Hematopoietic multipotent progenitor cell treated with erythropoietin and hydrocortisone succinate and interleukin-3 and kit ligand, for 6 days (in vitro differentiated cells): ENCODE measurements around the gene MPPED2.

ENCODE experiments used
- DNase-seq: peaks from one replicate; pipeline ENCODE4 v3.0.0-alpha.2; 2015

Gene MPPED2

GRCh38 chr11:30481796-30482195, 104.4 kb downstream of the MPPED2 start:
- DNase-seq, result no peak

GRCh38 chr11:30481330-30481729, 104.8 kb downstream of the MPPED2 start:
- no peak for DNase-seq

DNA sequence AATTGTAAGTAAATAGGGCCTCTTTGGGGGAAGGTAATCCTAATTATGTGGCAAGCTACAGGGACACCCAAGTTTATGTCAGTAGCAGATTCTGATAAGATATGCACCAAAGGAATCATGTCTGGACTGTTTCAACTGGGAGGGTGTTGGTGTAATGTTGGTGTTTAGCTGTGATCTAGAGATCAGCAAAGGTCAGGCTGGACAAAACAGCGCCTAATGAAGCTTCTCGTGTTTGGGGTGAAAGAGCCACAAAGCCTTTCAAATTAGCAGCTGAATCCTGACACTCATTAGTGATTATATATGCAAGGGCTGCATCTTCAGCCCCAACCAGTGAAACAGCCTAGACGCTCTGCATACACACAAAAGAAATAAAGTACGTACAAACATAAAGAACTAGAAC, 106.3 kb downstream of the MPPED2 start:
- no peak for DNase-seq

DNA sequence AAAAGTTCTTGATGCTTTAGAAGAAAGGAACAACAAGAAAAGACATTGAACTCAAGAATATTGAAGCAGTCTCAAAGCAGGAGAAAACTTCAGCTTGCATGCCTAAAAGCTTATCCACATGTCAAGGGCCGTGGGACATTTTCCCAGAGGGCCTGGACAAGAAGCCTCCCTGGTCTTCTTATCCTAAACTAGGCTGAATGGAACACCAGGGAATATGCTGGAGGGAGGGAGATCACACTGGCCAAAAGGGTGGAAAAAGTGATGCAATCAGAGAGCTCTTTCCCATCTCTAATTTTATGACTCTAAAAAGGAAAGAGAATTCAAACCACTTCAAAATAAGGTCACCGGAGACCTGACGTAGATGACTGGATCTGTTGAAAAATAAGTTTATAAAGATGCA, 107.2 kb downstream of the MPPED2 start:
- no peak for DNase-seq

- DNase-seq, result no peak
Observed at GRCh38 chr11:30477061-30477460, 109.1 kb downstream of the MPPED2 start.

GRCh38 chr11:30474151-30474954, 111.8 kb downstream of the MPPED2 start:
- no peak for DNase-seq

DNA sequence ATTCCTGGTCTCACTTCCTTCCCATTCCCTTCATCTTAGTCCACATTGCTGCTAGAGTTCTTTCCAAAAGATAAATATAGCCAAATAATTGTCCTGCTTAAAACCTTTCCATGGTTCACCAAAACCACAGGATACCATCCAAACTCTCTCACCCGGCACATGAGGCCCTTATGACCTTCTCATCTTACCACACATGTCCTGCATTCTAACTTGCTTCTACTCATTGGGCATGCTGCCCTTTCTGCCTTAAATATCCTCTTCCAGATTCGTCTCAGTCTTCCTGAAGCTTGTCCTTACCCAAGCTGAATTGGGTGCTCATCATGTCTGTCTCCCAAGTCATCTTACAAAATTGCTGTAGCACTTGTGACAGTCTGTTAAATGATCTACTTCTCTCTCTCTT, 114.9 kb downstream of the MPPED2 start:
- no peak for DNase-seq

DNA sequence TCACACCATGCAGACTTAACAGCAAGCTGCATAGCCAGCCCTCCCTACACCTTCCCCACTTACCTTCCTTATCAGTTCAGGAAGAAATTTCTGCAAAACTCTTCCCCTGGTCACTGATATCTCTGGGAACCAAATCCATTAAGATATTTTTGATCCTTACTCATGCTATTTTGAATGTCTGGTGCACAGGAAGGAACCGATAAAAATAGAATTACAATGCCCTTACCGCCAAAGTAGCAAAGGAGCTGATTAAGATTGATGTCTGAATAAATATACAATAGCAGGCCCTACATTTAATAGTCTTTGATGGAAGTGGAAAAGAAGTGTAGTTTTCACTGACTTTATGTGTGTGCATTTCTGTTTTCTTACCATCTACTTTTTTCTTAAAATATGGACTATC, 117.3 kb downstream of the MPPED2 start:
- no peak for DNase-seq

DNA sequence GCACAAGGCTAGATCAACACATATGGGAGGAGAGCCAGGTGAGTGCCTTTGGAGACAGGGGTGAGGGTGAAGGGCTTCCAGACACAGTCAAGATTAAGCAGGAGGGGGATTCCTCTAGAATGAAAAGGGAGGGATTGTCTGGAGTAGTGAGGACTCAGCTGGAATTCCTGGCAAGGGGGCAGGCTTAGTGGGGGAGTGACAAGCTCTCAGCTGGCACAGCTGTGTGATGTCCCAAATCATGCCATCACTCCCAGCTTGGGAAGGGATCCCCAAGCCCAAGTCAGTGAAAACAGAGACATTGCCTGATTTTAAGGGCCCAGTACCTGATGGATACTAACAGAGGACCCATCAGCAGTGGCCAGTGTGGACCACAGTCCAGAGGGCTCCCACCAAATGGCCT, 119.0 kb downstream of the MPPED2 start:
- no peak for DNase-seq

DNA sequence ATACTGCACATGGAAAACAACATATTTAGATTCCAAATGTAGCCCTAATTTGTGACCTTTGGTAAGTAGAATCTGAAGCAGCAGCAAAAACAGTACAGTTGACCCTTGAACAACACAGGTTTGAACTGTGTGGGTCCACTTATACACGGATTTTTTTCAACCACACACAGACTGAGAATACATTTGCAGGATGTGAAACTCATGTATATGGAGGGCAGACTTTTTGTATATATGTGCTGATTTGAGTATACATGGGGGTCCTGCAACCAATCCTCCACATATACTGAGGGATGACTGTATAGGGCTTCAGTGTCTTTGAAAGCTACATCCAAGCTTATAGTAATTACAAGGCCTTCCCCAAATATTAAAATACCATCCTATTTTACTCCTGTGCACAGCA, 120.5 kb downstream of the MPPED2 start:
- DNase-seq, result no peak

DNA sequence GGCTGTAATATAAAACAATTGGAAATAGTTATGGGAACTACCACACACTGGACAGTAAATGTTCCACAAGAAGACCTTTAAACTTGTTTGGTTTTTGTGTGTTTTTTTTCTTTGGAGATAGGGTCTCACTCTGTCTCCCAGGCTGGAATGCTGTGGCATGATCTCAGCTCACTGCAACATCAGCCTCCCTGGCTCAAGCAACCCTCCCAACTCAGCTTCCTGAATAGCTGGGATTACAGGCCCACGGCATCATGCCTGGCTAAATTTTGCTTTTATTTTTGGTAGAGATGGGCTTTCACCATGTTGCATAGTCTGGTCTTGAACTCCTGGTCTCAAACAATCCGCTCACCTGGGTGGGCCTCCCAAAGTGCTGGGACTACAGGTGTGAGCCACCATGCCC, 121.0 kb downstream of the MPPED2 start:
- DNase-seq, result no peak

GRCh38 chr11:30463266-30463665, 122.9 kb downstream of the MPPED2 start:
- no peak for DNase-seq

DNA sequence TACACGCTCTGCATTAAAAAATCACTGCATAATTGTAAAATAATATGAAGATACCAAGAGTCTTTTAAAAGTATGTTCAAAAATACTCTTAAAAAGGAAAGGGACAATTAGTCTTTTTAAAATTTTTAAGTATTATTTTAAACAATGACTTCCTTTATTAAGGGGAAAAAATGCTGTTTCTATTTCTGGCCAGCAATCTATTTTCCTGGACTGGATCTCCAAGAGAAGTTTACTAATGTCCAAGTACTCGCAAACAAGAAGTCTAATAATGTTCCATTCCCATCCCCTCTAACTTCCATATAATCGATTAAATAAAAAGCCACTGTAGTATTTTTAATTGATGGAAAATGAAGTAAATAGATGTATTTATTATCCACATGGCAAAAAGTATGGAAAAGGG, 123.7 kb downstream of the MPPED2 start:
- DNase-seq, result no peak

DNA sequence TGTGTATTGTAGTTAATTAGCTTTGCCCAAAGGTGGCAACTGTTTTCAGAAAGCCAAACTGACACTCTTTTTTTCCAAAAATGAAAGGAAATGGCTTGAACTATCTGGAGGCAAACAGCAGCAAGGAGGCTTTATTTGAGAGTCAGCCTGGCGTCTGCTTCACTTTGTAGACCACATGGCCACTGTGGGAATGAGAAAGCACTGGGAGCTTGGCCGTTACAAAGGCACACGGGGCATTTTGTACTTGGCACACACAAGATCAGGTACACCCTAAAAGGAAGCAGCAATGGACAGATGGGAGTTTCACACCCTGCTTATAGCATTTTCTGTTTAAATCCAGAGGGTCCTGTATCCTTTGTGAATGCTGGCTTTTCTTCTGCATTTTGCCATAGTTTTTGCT, 126.3 kb downstream of the MPPED2 start:
- DNase-seq, result no peak

DNA sequence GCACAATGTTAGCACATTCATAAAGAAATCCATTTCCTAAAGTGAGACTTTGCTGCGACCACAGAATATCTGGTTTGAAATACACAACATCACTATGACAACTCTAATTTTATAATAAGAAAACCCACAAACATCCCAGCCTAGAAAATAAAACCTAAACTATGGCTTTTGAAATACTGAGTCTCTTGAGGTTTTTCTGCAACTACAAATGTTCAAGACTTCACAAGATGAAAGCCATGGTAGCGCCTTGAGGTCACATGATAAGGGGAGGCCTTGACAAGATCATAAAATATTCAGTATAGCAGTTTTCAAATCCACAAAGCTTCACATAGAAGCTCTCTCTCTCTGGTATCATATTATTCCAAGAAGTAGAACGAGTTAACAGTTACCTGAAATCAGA, 126.8 kb downstream of the MPPED2 start:
- no peak for DNase-seq

DNA sequence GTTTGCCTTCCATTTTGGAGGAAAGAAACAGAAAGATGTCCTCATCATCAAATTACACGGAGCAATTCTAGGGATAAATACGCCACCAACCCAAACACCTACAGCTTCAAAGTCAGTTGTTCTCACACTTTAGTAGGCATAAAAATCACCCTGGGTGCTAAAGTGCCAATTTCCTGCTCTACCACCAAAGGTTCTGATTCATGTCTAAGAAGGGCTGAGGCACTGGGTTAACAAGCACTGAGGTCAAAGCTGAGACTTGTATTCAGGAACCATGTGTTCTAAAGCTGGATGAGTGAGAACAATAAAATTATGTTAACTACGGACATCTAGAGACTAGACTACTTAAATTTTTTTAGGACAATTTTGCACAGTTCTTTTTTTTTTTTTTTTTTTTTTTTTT, 127.6 kb downstream of the MPPED2 start:
- DNase-seq, result no peak

DNA sequence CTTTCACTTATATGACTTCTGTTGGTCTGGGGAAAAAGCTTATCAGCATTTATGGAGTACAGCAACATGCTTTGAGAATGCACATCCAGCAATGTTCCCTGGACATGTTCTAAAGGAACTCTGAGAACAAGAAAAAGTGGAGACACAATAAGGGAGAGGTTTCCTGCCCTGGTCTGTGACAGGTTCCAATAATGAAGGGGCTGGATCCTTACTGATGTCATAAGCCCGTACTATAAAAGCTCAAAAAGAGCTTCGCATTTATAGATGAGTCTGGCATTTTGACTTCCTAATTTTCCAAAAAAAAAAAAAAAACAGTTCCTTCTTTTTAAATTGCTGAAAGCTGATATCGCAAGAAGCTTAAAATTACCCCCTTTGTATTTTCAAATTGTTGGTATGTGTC, 129.1 kb downstream of the MPPED2 start:
- no peak for DNase-seq

DNA sequence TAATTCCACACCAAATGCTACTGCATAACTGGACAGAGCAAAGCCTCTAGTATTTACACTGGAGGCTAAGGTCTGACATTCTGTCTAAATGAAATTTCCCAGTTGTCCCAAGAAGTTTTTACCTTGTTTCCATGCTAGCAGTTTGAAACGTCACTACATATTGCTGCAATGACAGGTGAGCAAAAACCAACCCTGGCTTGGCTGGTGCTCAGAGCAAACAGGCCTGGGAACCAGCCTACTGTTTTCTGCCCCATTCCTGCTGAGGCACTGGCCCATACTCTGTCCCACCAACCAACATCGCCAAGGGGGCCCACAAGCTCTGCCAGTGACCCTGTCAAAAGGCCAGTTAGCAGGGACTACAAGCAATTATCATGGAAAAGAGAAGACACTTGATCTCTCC, 131.1 kb downstream of the MPPED2 start:
- DNase-seq, result no peak

DNA sequence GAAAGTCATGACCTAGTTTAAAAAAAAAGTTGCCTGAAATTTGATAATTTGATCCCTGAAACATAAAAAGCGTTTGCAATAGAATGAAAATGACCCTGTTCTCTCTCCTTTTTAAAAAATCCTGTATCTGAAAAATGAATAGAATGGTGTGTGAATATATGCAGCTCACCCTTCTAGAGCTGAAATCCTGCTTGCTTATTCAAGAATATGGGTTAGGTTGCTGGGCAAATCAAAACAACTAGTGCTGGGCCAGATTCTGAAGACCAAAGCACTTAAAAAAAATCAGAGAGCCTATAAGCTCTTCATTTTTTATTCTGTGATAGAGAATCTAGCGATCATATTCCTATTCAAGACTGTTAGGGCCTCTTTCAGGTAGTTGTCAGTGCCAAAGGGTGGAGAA, 131.6 kb downstream of the MPPED2 start:
- DNase-seq, result no peak

DNA sequence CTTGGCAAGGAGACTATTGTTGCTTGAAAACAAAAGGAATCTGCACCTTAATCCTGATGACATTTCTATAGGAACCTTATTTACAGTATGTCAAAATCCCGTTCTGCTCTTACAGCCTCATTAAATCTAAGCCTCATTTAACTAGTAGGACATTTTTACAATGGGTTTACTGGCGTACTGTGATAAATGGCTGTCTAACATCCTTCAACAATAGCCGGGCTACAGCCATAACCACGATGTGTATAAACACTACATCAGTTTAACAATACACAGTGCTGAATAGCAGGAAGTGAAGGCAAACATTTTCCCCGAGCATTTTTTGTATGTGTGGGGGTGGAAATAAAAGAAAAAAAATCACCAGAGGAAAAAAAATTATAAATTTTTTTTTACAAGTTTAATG, 132.0 kb downstream of the MPPED2 start:
- no peak for DNase-seq

DNA sequence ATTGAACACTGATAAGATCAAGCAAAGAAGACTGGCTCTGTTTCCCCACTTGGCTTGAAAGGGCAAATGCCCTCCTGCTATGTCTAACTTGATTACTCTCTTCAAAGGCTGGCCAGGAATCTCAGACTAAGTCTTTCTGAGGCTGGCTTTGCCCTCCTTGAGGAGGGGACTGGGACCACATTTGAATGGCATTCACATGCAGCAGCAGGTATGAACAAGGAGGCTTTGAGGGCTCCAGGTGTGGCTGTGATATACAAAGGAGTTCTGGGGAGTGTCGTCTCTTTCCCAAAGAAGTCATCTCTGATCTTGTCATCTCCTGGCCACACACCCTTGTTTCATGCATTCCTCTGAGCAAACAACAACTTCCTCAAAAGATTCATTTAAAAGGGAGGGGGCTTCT, 132.4 kb downstream of the MPPED2 start:
- no peak for DNase-seq

DNA sequence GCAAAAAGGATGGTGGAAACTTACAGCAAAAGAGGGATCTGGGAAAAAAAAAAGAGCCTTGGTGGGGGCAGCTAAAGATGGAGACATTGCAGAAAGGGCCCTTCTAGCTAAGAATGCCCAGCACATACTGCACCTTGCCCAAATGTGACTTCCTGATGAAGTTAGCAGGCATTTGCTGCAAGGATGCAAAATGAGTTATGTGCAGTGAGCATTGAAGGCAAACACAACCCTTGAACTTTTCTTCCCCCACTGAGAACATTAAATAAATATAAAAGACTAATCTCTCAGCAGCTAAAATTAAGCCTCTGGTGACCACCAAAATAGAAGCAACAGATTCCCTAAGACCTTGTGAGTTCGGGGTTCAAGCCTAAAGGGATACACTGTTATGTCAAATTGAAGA, 133.3 kb downstream of the MPPED2 start:
- DNase-seq, result no peak

DNA sequence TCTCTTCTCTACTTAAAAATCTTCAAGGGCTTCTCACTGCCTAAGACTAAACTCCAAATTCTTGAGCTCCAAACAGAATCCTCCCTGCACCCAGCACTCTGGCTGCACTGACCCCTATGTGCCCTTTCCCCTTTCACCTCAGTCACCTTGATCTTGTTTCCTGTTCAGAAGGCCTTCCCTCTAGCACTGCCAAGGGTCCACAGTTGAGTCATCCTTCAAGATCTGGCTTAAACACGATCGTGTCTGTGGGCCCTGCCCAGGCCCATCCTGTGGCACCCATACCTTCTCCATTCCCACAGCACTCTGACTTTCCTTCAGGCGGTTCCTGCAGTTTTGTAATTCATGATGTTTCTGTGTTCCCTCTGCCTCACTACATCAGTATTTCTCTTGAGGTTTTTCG, 134.0 kb downstream of the MPPED2 start:
- no peak for DNase-seq

GRCh38 chr11:30451626-30452025, 134.5 kb downstream of the MPPED2 start:
- no peak for DNase-seq

DNA sequence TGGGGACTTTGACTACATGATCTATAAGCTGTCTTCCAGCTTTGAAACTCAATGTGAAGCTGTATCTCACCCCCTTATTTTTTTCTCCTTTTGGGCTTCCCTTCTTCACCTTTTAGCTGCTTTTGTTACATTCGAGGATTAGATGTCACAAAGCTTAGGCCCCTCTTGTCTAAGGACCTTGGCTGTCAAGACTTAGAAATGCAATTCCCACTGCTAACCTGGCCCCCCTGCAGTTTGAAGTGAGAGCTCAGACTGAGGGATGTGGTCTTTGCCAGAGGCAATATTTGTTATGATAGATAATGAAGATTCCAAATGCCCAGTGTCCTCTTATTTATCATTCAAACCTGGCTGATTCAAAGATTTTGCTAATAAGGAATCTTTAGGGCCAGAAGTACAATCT, 135.0 kb downstream of the MPPED2 start:
- DNase-seq, result no peak
